ENCODE results near the gene KCNA10.

KCNA10 gene

DNA sequence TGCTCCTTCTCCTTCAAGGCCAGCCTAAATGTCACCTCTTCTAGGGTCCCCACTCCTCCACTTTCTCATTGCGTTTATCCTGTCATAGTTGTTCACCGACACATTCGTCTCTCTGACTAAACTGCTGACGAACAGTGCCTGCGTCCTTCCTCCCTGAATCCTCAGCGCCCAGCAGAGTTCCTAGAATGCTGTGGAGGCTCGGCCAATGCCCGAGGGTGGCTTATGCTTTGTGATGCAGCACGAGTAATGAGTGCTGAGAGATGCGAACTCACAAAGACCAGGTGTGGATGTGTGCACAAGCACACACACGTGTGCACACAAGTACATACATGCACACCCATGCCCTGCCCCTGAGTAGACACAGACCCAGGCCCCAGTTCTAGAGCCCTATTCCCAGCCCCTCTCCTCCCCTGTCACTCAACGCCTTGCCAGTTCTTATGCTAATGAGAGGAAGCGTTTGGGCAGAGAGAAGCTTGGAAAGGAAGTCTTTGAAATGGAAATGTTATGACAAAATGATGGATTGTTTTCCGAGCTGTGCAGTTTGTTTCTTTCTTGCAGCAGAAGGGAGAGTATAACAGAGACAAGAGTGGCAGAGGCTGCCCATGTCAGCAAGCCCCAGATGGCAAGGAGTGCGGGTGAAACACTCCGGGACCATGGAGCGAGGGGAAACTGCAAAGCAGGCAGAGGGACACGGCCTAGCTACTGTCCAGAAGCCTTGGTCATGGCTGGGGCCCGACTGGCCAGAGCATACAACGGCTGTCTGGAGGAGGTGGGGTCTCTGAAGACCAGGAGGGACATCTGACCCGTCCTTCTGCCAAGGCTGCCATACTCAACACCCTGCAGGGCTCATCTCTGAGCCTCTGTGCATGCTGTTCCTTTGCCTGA is 24.2 kb downstream of the KCNA10 start:
- no peak for DNase-seq

DNA sequence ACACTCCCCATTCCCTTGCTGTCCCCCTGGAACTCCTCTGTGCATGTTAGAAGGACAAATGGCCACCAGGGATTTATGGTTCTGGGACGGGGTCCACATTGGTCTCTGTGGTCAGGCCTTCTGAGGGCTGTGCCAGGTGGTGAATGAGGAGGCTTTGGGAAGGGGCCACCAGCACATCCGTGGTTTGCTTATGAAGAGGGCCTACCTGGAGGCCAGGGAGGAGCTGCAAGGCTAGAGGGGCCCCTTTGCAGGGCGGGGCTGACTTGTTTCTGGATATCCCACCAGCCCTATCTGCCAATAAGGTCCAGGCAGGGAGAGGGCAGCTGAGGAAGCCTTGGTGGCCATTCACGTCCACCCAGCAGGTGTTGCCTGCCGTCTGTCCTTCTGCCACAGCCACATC is 24.9 kb downstream of the KCNA10 start:
- no peak for DNase-seq

DNA sequence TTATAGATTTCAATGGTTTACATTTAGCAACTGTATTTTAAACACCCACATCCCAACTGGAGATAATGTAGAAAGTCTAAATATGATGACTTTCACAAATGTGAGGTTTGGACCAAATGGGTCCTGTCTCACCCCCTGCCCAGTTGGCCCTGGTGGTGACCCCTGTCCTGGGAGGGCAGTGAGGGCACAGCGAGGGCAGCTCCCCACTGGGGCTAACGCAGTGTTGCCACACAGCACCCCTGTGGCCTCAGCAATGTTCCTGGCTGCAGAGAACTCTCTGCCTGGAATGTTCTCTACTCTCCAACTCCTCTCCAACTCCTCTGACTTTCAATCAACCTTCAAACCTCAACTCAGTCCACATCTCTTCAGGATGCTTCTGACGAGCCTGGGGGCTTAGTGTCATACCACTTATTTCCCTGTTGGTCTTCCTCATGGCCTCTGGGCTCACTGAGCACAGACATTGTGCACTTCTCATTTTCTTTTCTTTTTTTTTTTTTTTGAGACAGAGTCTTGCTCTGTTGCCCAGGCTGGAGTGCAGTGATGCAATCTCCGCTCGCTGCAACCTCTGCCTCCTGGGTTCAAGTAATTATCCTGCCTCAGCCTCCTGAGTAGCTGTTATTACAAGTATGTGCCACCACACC is 25.8 kb downstream of the KCNA10 start:
- no peak for DNase-seq

DNA sequence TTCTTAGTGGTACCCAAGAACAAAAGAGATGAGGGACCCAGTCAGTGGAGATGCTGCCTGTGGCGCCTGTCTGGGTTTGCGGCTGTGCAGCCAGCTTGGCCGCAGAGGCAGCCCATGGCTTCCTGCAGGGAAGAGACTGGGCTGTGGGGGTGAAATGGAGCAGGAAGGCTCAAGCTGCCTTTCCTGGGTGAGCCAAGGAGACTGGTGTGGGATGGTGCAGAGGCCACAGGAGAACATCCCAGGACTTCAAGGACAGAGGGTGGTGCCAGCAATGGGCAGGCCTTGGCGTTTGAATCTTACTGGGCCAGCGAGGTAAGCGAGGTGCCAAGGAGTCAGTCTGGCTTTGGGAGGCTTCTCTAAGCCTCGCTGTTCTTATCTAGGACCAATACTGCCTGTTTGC is 26.4 kb downstream of the KCNA10 start:
- DNase-seq = no peak

DNA sequence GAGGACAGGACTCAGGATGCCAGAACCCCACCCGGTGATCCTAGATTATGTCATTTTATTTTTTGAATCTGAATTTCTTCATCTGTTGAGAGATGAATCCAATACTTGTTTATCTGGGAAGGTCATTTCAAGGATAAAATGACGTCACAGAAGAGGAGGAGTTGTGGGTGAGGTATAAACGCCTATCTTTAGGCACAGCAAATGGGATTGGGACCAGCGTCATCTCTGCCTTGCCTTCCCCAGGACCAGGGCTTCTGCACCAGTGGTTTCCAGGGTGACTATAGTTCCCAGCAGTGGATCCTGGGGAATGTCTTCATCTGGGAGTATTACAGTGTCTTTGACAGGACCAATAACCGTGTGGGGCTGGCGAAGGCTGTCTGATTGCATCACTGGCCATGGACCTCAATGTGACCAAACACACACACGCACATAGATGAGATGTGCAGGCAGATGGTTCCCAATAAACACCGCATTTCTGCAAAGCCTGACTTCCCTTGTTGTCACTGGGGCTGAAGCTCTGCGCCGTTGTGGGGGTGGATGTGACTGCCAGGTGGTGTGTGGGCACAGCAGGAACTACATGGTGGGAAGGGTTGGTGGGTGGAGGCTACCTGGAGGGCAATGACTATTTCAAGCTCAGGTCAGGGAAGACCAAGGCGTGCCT is 28.1 kb downstream of the KCNA10 start:
- DNase-seq = no peak

DNA sequence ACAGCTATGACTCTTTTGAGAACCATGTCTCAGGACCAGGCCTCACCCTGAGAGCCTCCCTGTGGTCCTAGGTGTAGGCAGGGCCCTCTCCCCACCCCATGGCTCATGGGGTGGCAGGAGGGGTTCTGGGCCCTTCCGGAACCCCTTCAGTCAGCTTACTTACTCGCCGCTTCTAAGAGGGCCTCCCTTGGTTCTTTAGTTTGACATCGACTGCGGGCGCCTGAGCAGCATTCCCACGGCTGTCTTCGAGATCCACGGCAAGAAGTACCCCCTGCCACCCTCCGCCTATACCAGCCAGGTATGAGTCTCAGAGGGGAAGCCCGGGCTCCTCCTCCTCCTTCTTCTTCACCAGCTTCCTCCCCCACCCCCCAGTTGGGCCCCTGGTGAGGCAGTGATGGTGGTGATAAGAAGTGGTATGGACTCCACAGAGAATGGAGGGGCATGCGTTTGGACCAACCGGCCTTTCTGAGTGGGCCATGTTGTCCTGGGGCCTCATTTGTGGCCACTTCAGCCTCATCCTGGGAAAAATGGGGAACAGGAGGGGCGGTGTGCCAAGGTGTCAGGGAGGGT is 28.9 kb downstream of the KCNA10 start:
- DNase-seq = no peak

DNA sequence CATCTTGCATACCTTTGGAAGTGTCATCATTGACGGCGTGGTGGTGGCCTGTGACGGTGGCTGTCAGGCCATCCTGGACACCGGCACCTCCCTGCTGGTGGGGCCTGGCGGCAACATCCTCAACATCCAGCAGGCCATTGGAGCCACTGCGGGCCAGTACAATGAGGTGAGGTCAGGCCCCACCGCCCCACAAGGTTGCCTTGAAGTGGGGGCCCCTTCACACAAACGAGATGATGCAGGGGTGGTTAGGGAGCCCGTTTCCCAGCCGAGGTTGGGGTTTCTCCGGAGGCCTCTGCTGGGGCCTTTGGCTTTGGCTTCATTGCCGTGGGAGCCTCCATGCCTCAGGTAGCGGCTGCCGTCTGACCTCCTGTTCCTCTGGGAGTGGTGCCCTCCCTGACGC is 29.6 kb downstream of the KCNA10 start:
- no peak for DNase-seq

DNA sequence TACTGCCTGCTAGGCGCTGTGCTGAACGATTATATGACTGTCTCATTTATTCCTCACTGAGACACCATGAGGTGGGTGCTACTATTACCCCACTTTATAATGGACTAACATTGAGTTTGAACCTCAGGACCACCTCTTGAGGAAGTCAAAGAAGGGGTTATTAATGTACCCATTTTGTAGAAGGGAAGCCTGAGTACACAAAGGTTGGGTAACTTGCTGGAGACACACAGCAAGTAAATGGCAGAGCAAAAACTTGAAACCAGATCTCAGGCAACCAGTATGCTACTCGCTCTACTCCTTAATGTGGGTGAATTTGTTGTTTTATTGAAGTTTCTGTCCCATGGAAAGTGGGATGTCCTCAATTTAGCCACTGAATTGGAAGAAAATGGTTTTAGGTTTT is 30.1 kb downstream of the KCNA10 start:
- no peak for DNase-seq

DNA sequence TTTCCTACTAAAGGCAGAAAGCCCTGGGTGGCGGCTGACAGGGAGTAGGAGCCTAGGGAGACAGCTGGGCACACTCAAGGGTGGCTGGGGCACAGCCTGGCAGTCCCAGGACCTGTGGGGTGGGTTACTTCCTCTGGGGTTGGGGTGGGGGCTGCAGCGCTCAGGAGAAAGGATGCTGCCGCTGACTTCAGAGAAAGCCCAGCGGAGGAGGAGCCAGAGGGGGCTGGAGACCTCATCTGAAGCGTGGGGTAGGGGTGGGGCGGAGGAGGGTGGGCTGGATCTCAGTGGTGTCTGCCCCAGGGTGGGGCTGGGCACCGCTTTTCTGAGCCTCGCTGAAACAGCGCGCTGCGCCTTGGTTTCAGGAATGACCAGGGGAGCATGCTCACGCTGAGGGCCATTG is 30.8 kb downstream of the KCNA10 start:
- DNase-seq = no peak

DNA sequence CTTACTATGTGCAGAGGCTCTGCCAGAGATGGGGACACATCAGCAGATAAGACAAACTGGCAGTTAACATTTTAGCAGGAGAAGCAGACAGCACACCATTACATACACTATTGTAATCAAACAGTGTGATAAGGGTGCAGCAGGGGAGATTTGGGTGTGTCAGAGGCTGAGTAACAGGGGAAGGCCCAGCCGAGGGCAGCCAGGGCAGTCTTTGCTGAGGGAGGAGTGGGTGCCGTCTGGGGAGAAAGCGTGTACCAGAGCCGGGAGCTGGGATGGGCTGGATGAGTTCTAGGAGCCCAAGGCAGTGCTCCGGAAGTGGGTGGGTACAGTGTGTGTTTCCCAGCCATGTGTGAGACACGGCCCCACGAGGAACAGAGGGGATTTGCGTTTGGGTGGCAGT is 31.2 kb downstream of the KCNA10 start:
- no peak for DNase-seq

DNA sequence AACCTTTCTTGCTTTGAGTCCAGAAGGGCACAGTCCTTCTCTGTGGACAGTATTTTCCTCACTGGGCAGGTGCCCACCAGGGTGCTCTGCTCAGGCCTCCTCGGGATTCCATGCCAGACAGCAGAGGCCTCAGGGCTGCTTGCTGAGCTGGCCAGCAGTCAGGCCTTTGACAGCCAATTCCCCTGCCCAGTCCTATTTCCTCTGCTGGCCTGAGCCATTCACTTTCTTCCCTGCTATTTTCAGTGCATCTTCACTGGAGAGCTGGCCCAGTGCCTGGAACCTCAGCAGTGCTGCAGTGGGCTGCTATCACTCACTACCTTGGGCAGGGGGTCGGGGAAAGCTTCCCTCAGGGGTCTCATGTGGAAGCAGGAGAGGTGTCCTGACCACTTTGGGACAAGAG is 33.2 kb downstream of the KCNA10 start:
- no peak for DNase-seq

DNA sequence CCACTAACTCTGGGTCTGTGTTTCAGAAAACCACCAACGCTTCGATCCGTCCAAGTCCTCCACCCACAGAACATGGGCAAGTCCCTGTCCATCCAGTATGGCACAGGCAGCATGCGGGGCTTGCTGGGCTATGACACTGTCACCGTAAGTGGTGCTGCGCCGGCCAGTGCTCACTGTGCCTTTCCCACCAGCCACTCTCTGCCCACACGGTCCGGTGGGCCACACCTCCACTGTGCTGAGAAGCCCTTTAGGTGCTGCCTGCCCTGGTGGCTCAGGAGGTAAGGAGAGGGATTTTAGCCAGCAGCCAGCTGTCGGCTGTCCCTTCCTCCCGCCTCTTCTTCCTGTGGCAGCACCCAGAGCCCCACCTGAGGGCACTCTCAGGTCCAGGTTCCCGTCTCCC is 34.2 kb downstream of the KCNA10 start:
- no peak for DNase-seq

DNA sequence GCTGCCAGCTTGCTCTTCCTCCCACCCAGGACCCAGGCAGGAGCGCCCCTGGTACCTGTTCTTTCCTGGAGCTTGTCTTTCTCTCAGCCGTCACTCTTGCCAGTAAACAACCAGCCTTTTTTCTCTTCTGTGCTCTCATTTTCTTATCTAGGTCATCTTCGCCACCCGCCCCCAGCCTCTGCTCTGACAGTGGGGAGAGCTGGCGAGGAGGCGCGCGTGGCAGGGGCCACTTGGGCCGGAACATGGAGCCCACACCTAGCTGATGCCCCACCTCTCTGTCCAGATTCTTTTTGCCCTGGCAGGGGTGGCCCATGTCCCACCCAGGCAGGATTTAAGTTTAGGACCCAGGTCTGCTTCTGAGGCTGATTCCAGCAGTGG is 35.7 kb downstream of the KCNA10 start:
- no peak for DNase-seq

DNA sequence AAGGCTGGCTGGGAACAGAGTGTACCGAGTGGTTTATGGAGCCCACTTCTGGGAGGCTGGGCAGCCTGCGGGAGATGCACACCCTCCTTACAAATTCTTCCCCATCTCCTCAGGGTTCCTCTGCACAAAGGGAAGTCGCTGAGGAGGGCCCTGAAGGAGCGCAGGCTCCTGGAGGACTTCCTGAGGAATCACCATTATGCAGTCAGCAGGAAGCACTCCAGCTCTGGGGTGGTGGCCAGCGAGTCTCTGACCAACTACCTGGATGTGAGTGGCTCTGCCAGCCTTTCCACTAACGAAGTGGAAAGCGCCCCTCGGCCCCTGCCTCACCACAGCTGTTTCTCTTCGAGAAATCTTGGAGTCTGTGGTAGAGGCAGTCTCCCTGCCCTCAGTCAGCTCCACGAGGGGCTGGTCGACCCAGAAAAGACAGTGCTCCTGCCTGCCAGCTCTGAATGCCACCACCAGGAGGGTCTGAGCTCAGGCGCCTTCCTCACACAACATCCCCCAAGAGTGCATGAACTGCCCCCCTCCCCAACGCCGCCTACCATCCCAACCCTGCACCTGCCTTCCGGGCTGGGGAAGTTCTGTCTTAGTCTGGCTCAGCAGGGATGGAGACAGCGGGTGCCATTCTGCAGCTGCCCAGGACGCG is 36.2 kb downstream of the KCNA10 start:
- DNase-seq = no peak

DNA sequence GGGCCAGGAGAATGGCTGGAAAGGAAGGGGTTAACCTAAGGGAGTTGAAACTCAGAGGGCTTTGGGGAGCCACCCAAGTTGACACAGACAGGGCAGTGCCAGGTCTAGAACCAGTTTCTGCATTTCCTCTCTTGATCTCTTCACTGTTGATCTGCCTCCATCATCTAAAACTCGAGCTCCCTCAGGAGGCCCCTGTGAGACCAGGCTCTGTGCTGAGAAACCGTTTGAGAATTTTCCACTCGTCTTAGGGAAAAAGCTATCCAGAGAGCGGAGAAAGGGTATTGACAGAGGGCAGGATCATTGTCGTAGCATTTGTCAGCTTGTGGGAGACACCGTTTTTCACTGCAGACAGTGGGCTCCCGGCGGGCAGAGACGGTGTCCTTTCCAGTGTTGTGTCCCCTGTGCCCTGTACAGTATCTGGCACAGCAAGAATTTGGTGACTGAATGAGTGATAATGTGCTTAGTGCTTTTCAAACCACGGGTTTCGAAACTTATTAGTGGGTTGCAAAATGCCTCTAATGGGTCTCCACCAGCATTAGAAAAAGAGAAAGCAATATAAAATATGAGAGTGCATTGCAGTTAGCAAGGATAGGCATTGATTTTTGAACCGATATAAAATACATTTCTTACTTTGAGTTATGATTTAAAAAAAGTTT is 36.9 kb downstream of the KCNA10 start:
- DNase-seq = no peak

DNA sequence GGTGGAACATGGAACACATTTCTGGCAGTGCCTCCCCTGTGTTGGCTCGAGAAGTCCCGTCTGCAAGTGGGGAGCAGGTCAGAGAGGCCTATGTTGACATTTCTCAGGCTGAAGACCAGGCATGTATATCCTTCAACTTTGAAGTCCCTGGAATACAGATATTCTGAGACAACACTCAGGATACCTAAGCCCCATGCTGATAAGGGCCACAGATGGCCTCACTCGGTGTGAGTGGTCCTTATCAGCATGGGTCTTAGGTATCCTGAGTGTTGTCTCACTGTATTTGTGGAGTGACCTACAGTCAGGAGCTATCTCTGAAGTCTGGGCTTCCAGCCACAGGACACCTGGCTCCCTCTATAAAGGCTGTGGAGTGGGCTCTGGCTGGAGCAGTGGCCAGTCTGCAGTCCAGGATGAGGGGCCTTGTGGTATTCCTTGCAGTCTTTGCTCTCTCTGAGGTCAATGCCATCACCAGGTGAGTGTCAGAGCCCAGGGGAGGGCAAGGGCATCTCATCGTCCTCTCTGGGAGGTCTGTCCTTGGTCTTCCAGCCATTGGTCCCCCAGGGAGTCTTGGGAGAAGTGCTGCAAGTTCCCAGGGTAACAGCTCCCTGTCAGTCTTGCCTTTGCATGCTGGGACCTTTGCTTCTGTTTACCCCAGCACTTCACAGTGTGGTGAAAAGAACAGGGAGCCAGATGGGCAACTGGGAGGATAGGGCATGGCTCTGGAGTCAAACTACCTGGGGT is 38.4 kb downstream of the KCNA10 start:
- DNase-seq = no peak

DNA sequence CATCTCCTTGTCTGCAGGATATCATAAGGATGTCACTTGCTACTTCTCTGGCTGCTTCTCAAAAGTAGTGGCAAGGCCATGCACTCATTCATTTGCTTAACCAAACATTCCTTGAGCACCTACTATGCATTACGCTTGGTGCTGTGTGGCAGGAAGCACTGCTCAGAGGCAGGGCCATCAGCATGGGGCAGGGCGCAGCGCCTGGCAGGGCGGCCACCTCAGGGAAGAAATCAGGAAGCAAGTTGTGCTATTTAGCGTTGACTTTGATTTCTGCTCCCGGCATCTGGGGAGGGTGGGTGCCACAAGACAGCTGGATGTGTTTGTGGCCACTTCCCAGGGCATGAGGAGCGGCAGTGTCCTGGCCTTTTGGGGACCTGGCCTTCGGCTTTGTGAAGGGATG is 40.1 kb downstream of the KCNA10 start:
- no peak for DNase-seq

DNA sequence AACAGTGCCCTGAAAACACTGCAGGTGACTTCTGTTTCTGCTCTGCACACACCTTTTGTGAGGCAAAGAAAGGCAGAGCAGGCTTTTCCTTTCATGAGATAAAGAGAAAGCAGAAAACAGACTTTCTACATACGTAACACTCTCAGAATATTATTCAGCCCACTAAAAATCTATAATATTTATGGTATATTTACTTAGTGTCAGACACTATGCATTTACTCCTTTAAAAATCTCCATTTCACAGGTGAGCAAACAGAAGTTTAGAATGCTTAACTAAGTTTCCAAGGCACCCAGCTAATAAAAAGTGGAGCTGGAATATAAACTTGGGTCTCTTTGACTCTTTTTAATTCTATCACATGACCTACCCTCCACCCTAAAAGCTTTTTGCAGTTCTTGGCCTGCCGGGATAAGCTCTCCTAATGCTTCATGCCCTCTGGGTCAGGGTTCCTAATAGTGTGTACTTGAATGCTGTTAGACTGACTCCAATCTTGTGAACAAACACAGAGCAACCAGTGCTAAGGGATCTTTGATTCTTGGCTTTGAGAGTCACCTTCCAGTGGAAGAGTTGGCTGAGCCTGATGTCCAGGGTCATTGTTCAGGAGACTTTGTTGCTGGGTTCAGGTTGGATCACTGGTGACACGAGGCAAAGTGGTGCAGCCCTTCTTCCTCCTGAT is 40.9 kb downstream of the KCNA10 start:
- DNase-seq = no peak

DNA sequence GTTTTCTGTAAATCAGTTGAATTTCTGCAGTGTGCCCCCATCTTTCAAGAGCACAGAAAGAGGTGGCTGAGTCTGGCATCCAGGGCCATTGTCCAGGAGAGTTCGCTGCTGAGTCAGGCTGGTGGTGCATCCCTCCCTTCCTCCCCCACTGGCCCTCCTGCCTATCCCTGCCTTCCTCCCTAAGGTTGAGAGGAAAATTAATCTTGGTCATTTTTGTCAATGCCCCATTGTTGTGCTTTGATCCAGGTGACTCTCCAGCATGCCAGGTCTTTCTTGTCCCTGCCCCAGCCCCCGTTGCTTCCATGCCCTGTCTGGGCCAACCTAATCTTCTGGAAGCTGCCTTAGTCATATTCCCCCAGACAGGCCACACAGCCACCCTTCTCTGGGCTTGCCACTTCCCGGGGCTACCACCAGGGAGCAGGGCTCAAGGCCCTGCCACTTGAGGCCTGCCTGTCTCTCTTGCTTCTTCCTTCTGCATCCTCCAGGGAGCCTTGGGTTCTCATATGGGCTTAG is 41.5 kb downstream of the KCNA10 start:
- no peak for DNase-seq

DNA sequence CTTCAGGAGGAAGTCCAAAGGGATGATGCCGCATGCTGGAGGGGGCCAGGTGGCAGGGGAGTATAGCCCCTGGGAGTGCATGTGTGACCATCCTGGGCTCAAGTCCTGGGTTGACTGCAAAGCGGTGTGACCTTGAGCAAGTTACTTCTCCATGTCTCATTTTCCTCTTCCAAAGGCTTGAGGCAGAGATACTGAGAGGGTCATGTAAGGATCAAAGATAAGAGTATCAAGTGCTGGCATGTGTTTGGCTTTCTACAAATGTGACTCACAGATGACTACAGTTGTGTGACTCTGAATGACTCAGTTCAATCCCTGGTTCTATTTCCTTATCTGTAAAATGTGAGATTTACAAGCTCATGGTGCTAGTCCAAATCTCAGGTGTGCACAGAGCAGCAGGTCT is 41.9 kb downstream of the KCNA10 start:
- DNase-seq = no peak

All from DMS 273 treated with DMSO at 0.1 percent for 48 hours (cell line).